ENCODE measurements around the gene ELL3. TPM values are rescaled to one million over a fixed set of nuclear protein-coding genes. Genes with fewer than 3 reads are reported as not detected.

Gene ELL3
- total RNA-seq, 2 experiments from 2014 or later: 2.4 to 2.9 TPM

Small RNAs within 50 kb of the gene (microRNA-seq; reads per million reads assigned to microRNA genes)
- gene MIR1282 (ENCODE audit: borderline microRNAs expressed, borderline number of aligned reads, borderline replicate concordance): not detected

Other genes starting within 250 kb of the ELL3 start
- 10 to 100 TPM; 38.6 to 44.2 TPM for gene PPIP5K1, start 186.8 kb downstream of the ELL3 start, total RNA-seq
- gene CKMT1B, start 182.9 kb downstream of the ELL3 start, total RNA-seq: under 1 TPM in 1 of 2 experiments, not detected in 1; 0.36 TPM
- under 1 TPM; 0.44 to 0.57 TPM for gene STRC, start 158.2 kb downstream of the ELL3 start, total RNA-seq
- 1 to 10 TPM; 5.1 to 5.5 TPM for gene CATSPER2, start 128.1 kb downstream of the ELL3 start, total RNA-seq
- gene CKMT1A, start 83.1 kb downstream of the ELL3 start, total RNA-seq: under 1 TPM; 0.33 to 0.41 TPM
- gene PDIA3, start 30.5 kb downstream of the ELL3 start, total RNA-seq: 100 to 1,000 TPM; 286 to 291 TPM
- gene SERF2, start 15.4 kb upstream of the ELL3 start, total RNA-seq: 100 to 1,000 TPM; 787 to 817 TPM
- gene SERINC4, start 23.3 kb upstream of the ELL3 start, total RNA-seq: under 1 TPM; 0.10 to 0.15 TPM
- gene HYPK, start 23.6 kb upstream of the ELL3 start, total RNA-seq: 10 to 100 TPM; 16.7 to 19.1 TPM
- 10 to 100 TPM; 37.2 to 38.0 TPM for gene MFAP1, start 47.7 kb upstream of the ELL3 start, total RNA-seq
- 10 to 100 TPM; 89.9 to 93.2 TPM for gene WDR76, start 50.0 kb upstream of the ELL3 start, total RNA-seq

All from activated CD4-positive, alpha-beta memory T cell treated with anti-CD3 and anti-CD28 coated beads for 36 hours (primary cell).